HepG2 (cell line): ENCODE data around the gene GRIK2. TPM values are rescaled to one million over a fixed set of nuclear protein-coding genes. Genes with fewer than 3 reads are reported as not detected.

Experiments used
- ATAC-seq: fragments of 200-7000 bp; cut with Tn5 transposase; 3 replicates; pipeline ENCODE4 v1.9.1; 2020; ENCODE audit warnings: mild to moderate bottlenecking, moderate library complexity
- BruUV-seq: library from RNA; stranded (reverse); fragments of 400-500 nt; replicated peaks from 2 replicates; lab custom pipeline; 2021; lab: Mats Ljungman, UMichigan
- CTCF ChIA-PET: fragments of 300-600 bp; formaldehyde crosslinking; extraction: SDS; loops from one replicate; lab custom pipeline; 2021; ENCODE audit warnings: low total read pairs, inconsistent platforms, low intra/inter-chr PET ratio; lab: Yijun Ruan, JAX
- POLR2A ChIA-PET: fragments of 350-600 bp; sonication (Branson Sonifier 250); formaldehyde crosslinking; loops from one replicate; lab custom pipeline; 2020; ENCODE audit warnings: antibody characterized with exemption, inconsistent platforms; lab: Yijun Ruan, JAX
- DNase-seq: peaks from one replicate; pipeline ENCODE4 v3.0.0-alpha.2; 2015; ENCODE audit warnings: low spot score
- FAIRE-seq: peaks from 3 replicates; lab custom pipeline; 2011; peaks lifted over from hg19 to GRCh38; lab: Jason Lieb, UNC
- H2AFZ ChIP-seq: one replicate; pipeline ENCODE4 v1.6.1; 2011; ENCODE audit warnings: low read length, inconsistent platforms
- H3K27ac ChIP-seq: fragments of 300-600 bp; 3 replicates; pipeline ENCODE4 v1.8.0; 2011; ENCODE audit warnings: mixed run types, mild to moderate bottlenecking, mixed read lengths, low read length, inconsistent platforms; ENCODE audit not compliant: insufficient read depth; ENCODE audit errors: extremely low read length
- H3K27me3 ChIP-seq, 2 experiments: fragments of 200-600 bp in 1 of 2; 2 replicates in 1 of 2; 3 replicates in 1 of 2; pipeline versions ENCODE4 v1.6.0 to v1.8.0; 2011; ENCODE audit warnings: low read length in 2 of 2, mild to moderate bottlenecking in 2 of 2, moderate library complexity in 2 of 2, inconsistent platforms in 1 of 2; ENCODE audit not compliant: insufficient read depth in 2 of 2, control insufficient read depth in 1 of 2
- H3K36me3 ChIP-seq, 2 experiments: fragments of 200-600 bp in 1 of 2; replicated peaks in 1 of 2; 2 replicates in 1 of 2; 3 replicates in 1 of 2; pipeline versions ENCODE4 v1.5.1 to v1.8.0; 2011; ENCODE audit warnings: low read length in 2 of 2, inconsistent platforms in 1 of 2; ENCODE audit not compliant: insufficient read depth in 2 of 2, control insufficient read depth in 1 of 2
- H3K4me1 ChIP-seq: 2 replicates; pipeline ENCODE4 v1.5.1; 2012; ENCODE audit warnings: low read length, inconsistent platforms; ENCODE audit not compliant: insufficient read depth
- H3K4me2 ChIP-seq: 2 replicates; pipeline ENCODE4 v1.6.0; 2011; ENCODE audit warnings: low read depth, low read length, inconsistent platforms
- H3K4me3 ChIP-seq, 3 experiments: fragments of 200-600 bp in 1 of 3; sonication (generic), shearing (Covaris generic) in 1 of 3; replicated peaks in 1 of 3; 2 replicates each; pipeline ENCODE4 v1.5.1; 2011 to 2016; ENCODE audit warnings: low read length in 3 of 3, inconsistent platforms in 2 of 3, low read depth in 2 of 3, mild to moderate bottlenecking in 2 of 3, control low read depth in 1 of 3, mixed read lengths in 1 of 3; ENCODE audit not compliant: insufficient read depth in 1 of 3
- H3K79me2 ChIP-seq: one replicate; pipeline ENCODE4 v1.6.1; 2011; ENCODE audit warnings: low read length, inconsistent platforms; ENCODE audit not compliant: insufficient read depth
- H3K9ac ChIP-seq: 2 replicates; pipeline ENCODE4 v1.6.0; 2011; ENCODE audit warnings: mild to moderate bottlenecking, low read depth, low read length, inconsistent platforms; ENCODE audit not compliant: insufficient read depth
- H3K9me3 ChIP-seq: 2 replicates; pipeline ENCODE4 v1.5.1; 2012; ENCODE audit warnings: mild to moderate bottlenecking, low read length
- H4K20me1 ChIP-seq: 2 replicates; pipeline ENCODE4 v1.6.0; 2011; ENCODE audit warnings: inconsistent platforms, mild to moderate bottlenecking, low read length, moderate library complexity; ENCODE audit not compliant: insufficient read depth
- ADNP ChIP-seq: sonication (generic); formaldehyde crosslinking; IDR thresholded peaks from 2 replicates; pipeline ENCODE4 v1.4.0; 2020; ENCODE audit warnings: missing genetic modification reagents
- ARID2 ChIP-seq: sonication (generic); formaldehyde crosslinking; IDR thresholded peaks from 2 replicates; pipeline ENCODE4 v1.8.1; 2022; ENCODE audit warnings: mild to moderate bottlenecking, missing genetic modification reagents, borderline replicate concordance
- HNF4G ChIP-seq, 2 experiments: sonication (generic) in 1 of 2; formaldehyde crosslinking in 1 of 2; IDR thresholded peaks; 2 replicates each; pipeline versions ENCODE4 v1.4.0 to v1.6.1; 2011 to 2020; ENCODE audit warnings: borderline replicate concordance in 2 of 2, low read depth in 2 of 2, mild to moderate bottlenecking in 2 of 2, low read length in 1 of 2, missing genetic modification reagents in 1 of 2, moderate library complexity in 1 of 2
- JUN ChIP-seq: sonication (generic); formaldehyde crosslinking; IDR thresholded peaks from 2 replicates; pipeline ENCODE4 v1.4.0; 2020; ENCODE audit warnings: mild to moderate bottlenecking, missing genetic modification reagents
- KLF6 ChIP-seq: IDR thresholded peaks from 2 replicates; pipeline ENCODE4 v1.8.0; 2016; ENCODE audit warnings: missing biosample characterization, missing genetic modification reagents
- PCBP2 ChIP-seq: fragments of 200-400 bp; formaldehyde crosslinking; optimal IDR thresholded peaks from 2 replicates; pipeline ENCODE3; 2018; ENCODE audit warnings: low read length, low read depth; ENCODE audit not compliant: poor library complexity, severe bottlenecking
- RXRA ChIP-seq: sonication (generic); formaldehyde crosslinking; IDR thresholded peaks from 2 replicates; pipeline ENCODE4 v1.5.1; 2020; ENCODE audit warnings: missing genetic modification reagents
- SP140L ChIP-seq: sonication (generic); formaldehyde crosslinking; IDR thresholded peaks from 2 replicates; pipeline ENCODE4 v1.4.0; 2020; ENCODE audit warnings: missing genetic modification reagents, borderline replicate concordance
- THAP9 ChIP-seq: sonication (generic); formaldehyde crosslinking; IDR thresholded peaks from 2 replicates; pipeline ENCODE4; 2020; ENCODE audit warnings: missing genetic modification reagents, mild to moderate bottlenecking, borderline replicate concordance
- ZNF335 ChIP-seq: sonication (generic); formaldehyde crosslinking; IDR thresholded peaks from 2 replicates; pipeline ENCODE4 v1.4.0; 2020; ENCODE audit warnings: missing genetic modification reagents
- ZNF589 ChIP-seq: sonication (generic); formaldehyde crosslinking; conservative IDR thresholded peaks from 2 replicates; pipeline ENCODE4 v1.8.0; 2022; ENCODE audit warnings: mild to moderate bottlenecking, moderate library complexity, missing genetic modification reagents
- ZNF639 ChIP-seq: conservative IDR thresholded peaks from 2 replicates; pipeline ENCODE4 v1.6.1; 2018; ENCODE audit warnings: missing genetic modification reagents
- ZNF891 ChIP-seq: sonication (generic); formaldehyde crosslinking; IDR thresholded peaks from 2 replicates; pipeline ENCODE4 v1.5.0; 2020; ENCODE audit warnings: mild to moderate bottlenecking, missing genetic modification reagents
- WGBS: methylation state at CpG from one replicate; pipeline ENCODE4 v1.1.6; 2017; ENCODE audit warnings: low lambda C conversion rate; 5-methylcytosine and 5-hydroxymethylcytosine counted together
- in situ Hi-C: cut with HindIII; loops from 2 replicates; pipeline ENCODE4 v1.10.0; 2017; ENCODE audit warnings: low pct_unique_long_range_greater_than_20kb; ENCODE audit not compliant: extremely low pct_ligation_motif_present
- intact Hi-C: fragments of 100-400 bp; cut with micrococcal nuclease; formaldehyde crosslinking; loops from one replicate; pipeline ENCODE4 v1.10.0; 2022; ENCODE audit not compliant: unreplicated experiment
- polyA plus RNA-seq, 8 experiments: library from polyadenylated mRNA; depleted of rRNA in 3 of 8; stranded (reverse) in 7 of 8; unstranded in 1 of 8; fragments of >200 nt; fragmentation: Illumina TruSeq in 4 of 8; extraction: Trizol in 4 of 8; gene quantifications; 2 replicates each; pipeline versions ENCODE4 v1.2.1 to v1.2.3, GENCODE V29; 2011 to 2016; ENCODE audit warnings: low read depth in 4 of 8, missing spikeins in 1 of 8, mixed read lengths in 1 of 8; ENCODE audit not compliant: insufficient read depth in 1 of 8
- total RNA-seq, 5 experiments: library from RNA; depleted of rRNA; stranded (reverse); fragments of >200 nt; fragmentation: Illumina TruSeq; extraction: Trizol; gene quantifications; 2 replicates each; pipeline ENCODE4 v1.2.3, GENCODE V29; 2016; ENCODE audit warnings: low read depth in 1 of 5
- TF ChIP-seq, protein P1 (sequence below): sonication (generic); formaldehyde crosslinking; IDR thresholded peaks from 2 replicates; pipeline ENCODE4 v1.4.0; 2020; ENCODE audit warnings: missing genetic modification reagents

GRIK2 gene
- total and polyA plus RNA-seq, 2 of the 13 experiments (the other 11 are each of a cell fraction or from before 2014, with no cell fraction given): not detected

- CTCF ChIA-PET: no interaction called here
- H3K27me3 ChIP-seq: no peaks in the 10 kb centered on the region
- in situ Hi-C loops: no loop called here
- H3K36me3 ChIP-seq: no peaks in the 10 kb centered on the region
- no peak overlapping the region for H3K4me3 ChIP-seq
- H3K4me1 ChIP-seq: no peaks in the 10 kb centered on the region
- no peak overlapping the region for H3K9ac ChIP-seq
- no peaks in the 10 kb centered on the region for H3K9me3 ChIP-seq
- no TSS peak for BruUV-seq
- no peaks in the 10 kb centered on the region for H4K20me1 ChIP-seq
- DNase-seq (no peak), FAIRE-seq (no peak), ATAC-seq (no peak)
- no peaks in the 10 kb centered on the region for H3K79me2 ChIP-seq
- TF ChIP-seq ADNP (CRISPR knock-in tag) (no peak), SP140L (CRISPR knock-in tag) (no peak), ZNF891 (CRISPR knock-in tag) (no peak), ZNF335 (CRISPR knock-in tag) (no peak), ZNF639 (CRISPR knock-in tag) (no peak)
- intact Hi-C loops: no loop called here
- no peak overlapping the region for H3K27ac ChIP-seq
- POLR2A ChIA-PET: no interaction called here
- no peak overlapping the region for H2AFZ ChIP-seq
- no peak overlapping the region for H3K4me2 ChIP-seq
- WGBS: 30% methylated on average over 4 of the region's 4 CpGs
Measured at GRCh38 chr6:101539510-101540245, 146.2 kb downstream of the GRIK2 start.

- Histone ChIP-seq H3K9me3 (no peaks in the 10 kb centered on the region), H3K79me2 (no peaks in the 10 kb centered on the region), H4K20me1 (no peaks in the 10 kb centered on the region), H3K27me3 (no peaks in the 10 kb centered on the region), H3K9ac (no peak overlapping the region), H2AFZ (no peak overlapping the region), H3K4me1 (no peaks in the 10 kb centered on the region), H3K4me3 (no peak overlapping the region), H3K27ac (no peak overlapping the region), H3K4me2 (no peak overlapping the region), H3K36me3 (no peaks in the 10 kb centered on the region)
- BruUV-seq: no TSS peak
- ATAC-seq: no peak
- FAIRE-seq: no peak
- intact Hi-C loops: no loop called here
- no peak for DNase-seq
- 0% methylated on average over 2 of the region's 2 CpGs for WGBS
- ChIA-PET CTCF (no interaction called here), POLR2A (no interaction called here)
- in situ Hi-C loops: no loop called here
- TF ChIP-seq HNF4G (IDR thresholded peaks at IDR 0.05; ENCODE audit: borderline replicate concordance, low read depth, low read length) (no peak), HNF4G (CRISPR knock-in tag; IDR thresholded peaks at IDR 0.05; ENCODE audit: borderline replicate concordance, low read depth) (no peak), THAP9 (no peak), JUN (CRISPR knock-in tag) (no peak), KLF6 (CRISPR knock-in tag) (no peak), PCBP2 (no peak), RXRA (CRISPR knock-in tag) (no peak), ZNF589 (CRISPR knock-in tag) (no peak), ARID2 (CRISPR knock-in tag) (no peak)
- TF ChIP-seq, protein P1, sequence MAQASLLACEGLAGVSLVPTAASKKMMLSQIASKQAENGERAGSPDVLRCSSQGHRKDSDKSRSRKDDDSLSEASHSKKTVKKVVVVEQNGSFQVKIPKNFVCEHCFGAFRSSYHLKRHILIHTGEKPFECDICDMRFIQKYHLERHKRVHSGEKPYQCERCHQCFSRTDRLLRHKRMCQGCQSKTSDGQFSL: no peak
Measured at GRCh38 chr6:101541894-101542293, 148.4 kb downstream of the GRIK2 start.
